Left kidney (tissue), 8 donors: ENCODE measurements around the gene EMILIN1. TPM values are rescaled to one million over a fixed set of nuclear protein-coding genes. Genes with fewer than 3 reads are reported as not detected.

Experiments
- DNase-seq: peaks from one replicate; pipeline ENCODE4 v3.0.0-alpha.2; 2013
- long read RNA-seq, 8 donors: transcript quantifications; one replicate each; lab custom pipeline, GENCODE V29; 2026
- polyA plus RNA-seq: library from polyadenylated mRNA; unstranded; fragments of 120-200 nt; gene quantifications from one replicate; pipeline ENCODE4 v1.2.1, GENCODE V29; 2013; ENCODE audit not compliant: insufficient read length

The EMILIN1 gene
- polyA plus RNA-seq: 57.7 TPM
- long read RNA-seq, donor 1, transcript EMILIN1-201 (8 exons, 3,943 nt): major isoform, 7 of 47 reads
- long read RNA-seq, donor 1, partial matches to known transcripts: 35 of 47 reads
- long read RNA-seq, donor 1, other reads (novel, unspliced or antisense): 5 of 47 reads
- long read RNA-seq, donor 2, partial matches to known transcripts: 24 of 26 reads
- long read RNA-seq, donor 2, other reads (novel, unspliced or antisense): 0 of 26 reads
- long read RNA-seq, donor 3, partial matches to known transcripts: 29 of 32 reads
- long read RNA-seq, donor 3, other reads (novel, unspliced or antisense): 0 of 32 reads
- long read RNA-seq, donor 4: 0 reads
- long read RNA-seq, donor 5, transcript EMILIN1-201 (8 exons, 3,943 nt): major isoform, 6 of 17 reads
- long read RNA-seq, donor 5, partial matches to known transcripts: 0 of 17 reads
- long read RNA-seq, donor 5, other reads (novel, unspliced or antisense): 11 of 17 reads
- long read RNA-seq, donor 6, partial matches to known transcripts: 36 of 40 reads
- long read RNA-seq, donor 6, other reads (novel, unspliced or antisense): 0 of 40 reads
- long read RNA-seq, donor 7, transcript EMILIN1-201 (8 exons, 3,943 nt): major isoform, 5 of 37 reads
- long read RNA-seq, donor 7, partial matches to known transcripts: 32 of 37 reads
- long read RNA-seq, donor 7, other reads (novel, unspliced or antisense): 0 of 37 reads
- long read RNA-seq, donor 8, partial matches to known transcripts: 0 of 4 reads
- long read RNA-seq, donor 8, other reads (novel, unspliced or antisense): 0 of 4 reads

GRCh38 chr2:27078267-27079194 lies at the start of gene EMILIN1:
EMILIN1 (plus strand) TSS chr2:27078615; CDS start chr2:27079066, 451 bp downstream.
- peak; percentile 85 for DNase-seq

GRCh38 chr2:27029051-27029450 lies 49.4 kb upstream of the EMILIN1 start:
- DNase-seq: no peak

- DNase-seq: peak; percentile 73
Measured at GRCh38 chr2:27032495-27033252, 45.7 kb upstream of the EMILIN1 start, which contains the start of gene TMEM214. TMEM214 (plus strand) TSS chr2:27032965; CDS start chr2:27033016, 51 bp downstream.

- DNase-seq: no peak
Measured at GRCh38 chr2:27033253-27033852, 45.1 kb upstream of the EMILIN1 start.

GRCh38 chr2:27038012-27038411 lies 40.4 kb upstream of the EMILIN1 start:
- DNase-seq: no peak

- no peak for DNase-seq
Measured at GRCh38 chr2:27038631-27039339, 39.6 kb upstream of the EMILIN1 start.

- no peak for DNase-seq
Measured at GRCh38 chr2:27039426-27039825, 39.0 kb upstream of the EMILIN1 start.

GRCh38 chr2:27039871-27040270 lies 38.5 kb upstream of the EMILIN1 start:
- no peak for DNase-seq

GRCh38 chr2:27040282-27040681 lies 38.1 kb upstream of the EMILIN1 start:
- DNase-seq: no peak

- peak; percentile 77 for DNase-seq
Measured at GRCh38 chr2:27041752-27042151, 36.7 kb upstream of the EMILIN1 start.

- no peak for DNase-seq
Measured at GRCh38 chr2:27042159-27042661, 36.2 kb upstream of the EMILIN1 start.

- DNase-seq: no peak
Measured at GRCh38 chr2:27042985-27043634, 35.3 kb upstream of the EMILIN1 start.

- DNase-seq: no peak
Measured at GRCh38 chr2:27049422-27050280, 28.8 kb upstream of the EMILIN1 start.

GRCh38 chr2:27050281-27050995 lies 28.0 kb upstream of the EMILIN1 start:
- DNase-seq: peak; percentile 95

GRCh38 chr2:27050996-27051901 lies 27.2 kb upstream of the EMILIN1 start, which contains the start of gene AGBL5:
AGBL5 (plus strand) TSS chr2:27051668; CDS start chr2:27052959, 1,291 bp downstream.
- peak; percentile 92 for DNase-seq
